HG03575 (cell line): Measurements from ENCODE around the gene PGP.
"Not testable (repeated sequence)": the region's sequence is repeated elsewhere in the genome, so short reads cannot be mapped to it uniquely, and the experiment has no call there.

Experiments used
- ATAC-seq: cut with Tn5 transposase; IDR thresholded peaks from one replicate; pipeline ENCODE4 v1.9.1; 2021; ENCODE audit not compliant: unreplicated experiment, insufficient number of reproducible peaks, low FRiP score; ENCODE audit errors: extremely low read depth

The PGP gene

GRCh38 chr16:2205967-2206313, 8.7 kb downstream of the PGP start:
- no peak for ATAC-seq

DNA sequence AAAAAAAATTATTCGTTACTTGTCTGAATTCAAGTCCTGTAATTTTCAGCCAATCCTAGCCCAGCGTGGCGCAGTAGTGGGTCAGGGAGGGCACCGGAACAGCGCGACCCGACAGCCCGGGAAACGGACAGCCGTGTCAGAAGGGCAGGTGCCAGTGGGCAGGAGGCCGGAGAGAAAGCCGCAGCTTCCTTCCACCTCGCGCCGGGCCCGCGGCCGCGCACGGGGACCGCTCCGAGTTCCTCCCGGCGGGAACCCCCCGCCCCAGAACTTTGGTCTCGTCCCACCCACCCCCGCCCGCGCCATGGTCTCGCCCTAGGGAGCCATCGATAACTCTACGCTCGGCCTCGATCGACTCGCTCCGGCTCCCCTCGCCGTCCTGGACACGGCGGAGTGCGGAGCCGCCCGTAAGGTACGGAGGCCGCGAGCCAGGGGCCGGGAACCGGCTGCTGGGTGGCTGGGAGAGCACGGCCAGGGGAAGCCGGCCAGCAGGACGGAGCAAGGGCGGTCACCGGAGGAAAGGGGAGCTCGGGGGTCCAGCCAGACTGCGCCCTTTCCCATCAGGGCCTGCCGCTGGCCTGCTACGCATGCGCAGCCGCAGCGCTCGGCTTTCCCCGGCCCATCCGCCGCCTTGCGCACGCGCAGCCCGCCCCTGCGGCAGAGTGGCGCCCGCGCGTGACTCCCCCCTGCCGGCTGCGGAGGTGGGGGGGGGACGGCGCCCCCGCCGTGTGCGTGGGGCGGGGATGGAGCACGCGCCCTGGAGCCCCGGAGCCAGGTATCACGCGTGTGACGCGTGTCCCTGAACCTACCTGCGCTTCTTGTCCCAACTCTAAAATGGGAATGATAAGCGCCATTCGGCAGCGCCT, 9.3 kb downstream of the PGP start, which contains the start of gene MLST8:
Gene MLST8, plus strand, starts transcription at position 351 of the 863 bp plus-strand sequence. CDS start 632 bp downstream, outside the sequence.
- ATAC-seq, result no peak

DNA sequence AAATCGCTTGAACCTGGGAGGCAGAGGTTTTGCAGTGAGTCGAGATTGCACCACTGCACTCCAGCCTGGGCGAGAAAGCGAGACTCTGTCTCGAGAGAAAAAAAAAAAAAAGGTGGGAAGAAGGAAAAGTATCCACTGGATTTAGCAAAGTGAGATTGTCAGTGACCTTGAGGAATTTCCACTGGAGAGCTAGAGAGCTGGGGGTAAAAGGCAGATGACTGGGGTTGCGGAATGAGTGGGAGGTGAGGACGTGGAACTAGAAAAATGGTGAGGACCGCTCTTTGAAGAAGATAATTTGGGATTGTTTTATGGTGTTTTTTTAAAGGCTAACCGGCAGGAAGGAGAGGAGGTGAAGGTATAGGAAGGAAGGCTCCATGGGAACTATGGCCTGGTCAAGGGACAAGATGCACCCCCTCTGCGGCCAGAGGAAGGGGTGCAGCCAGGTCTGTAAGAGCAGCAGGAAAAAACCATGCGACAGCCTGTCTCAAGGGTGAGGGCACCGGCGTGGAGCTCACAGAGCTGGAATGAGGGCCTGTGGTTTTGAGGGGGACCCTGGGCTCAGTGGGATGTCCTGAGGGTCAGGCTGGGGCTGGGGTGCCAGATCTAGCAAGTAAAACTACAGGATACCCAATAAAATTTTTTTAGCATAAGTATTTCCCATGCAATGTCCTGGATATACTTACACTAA, 10.1 kb downstream of the PGP start:
- no peak for ATAC-seq

DNA sequence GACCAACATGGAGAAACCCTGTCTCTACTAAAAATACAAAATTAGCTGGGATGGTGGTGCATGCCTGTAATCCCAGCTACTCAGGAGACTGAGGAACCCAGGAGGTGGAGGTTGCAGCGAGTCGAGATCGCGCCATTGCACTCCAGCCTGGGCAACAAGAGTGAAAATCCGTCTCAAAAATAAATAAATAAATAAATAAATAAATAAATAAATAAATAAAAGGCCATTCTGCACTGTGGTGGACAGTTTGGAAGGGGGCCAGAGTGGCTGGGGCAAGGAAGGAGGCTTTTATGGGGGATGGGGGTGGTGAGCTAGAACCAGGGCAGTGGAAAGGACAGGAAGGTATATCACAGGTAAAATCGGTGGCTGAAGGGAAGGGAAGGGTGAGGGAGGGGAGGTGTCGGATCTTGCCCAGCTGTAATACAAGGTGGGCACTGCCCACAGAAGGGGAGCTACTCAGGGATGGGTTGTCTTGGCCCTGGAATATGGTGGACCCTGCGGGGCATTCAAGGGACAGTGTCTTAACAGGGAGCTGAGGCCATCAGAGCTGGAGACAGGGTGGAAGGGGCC, 11.4 kb downstream of the PGP start:
- not testable (repeated sequence) for ATAC-seq

DNA sequence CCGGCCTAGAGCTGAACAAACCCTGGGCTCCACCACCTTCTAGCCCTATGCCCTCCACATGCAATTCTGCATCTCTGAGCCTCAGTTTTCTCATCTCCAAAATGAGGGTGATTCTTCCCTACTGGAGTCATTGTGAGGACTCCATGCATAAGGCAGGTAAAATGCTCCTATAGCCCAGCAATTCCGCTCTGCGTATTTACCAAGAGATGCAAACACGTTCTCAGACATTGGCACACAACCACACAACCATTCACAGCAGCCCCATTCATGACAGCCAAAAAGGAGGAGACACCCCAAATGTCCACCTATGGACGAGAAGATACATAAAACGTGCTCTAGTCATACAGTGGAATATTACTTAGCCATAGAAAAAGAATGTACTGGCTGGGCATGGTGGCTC, 14.3 kb downstream of the PGP start:
- ATAC-seq, result no peak

- ATAC-seq, result no peak
These were observed 15.0 kb downstream of the PGP start for GRCh38 chr16:2199621-2200139.

- ATAC-seq, result no peak
These were observed 15.5 kb downstream of the PGP start for GRCh38 chr16:2199095-2199494.

- ATAC-seq, result no peak
These were observed 16.4 kb downstream of the PGP start for GRCh38 chr16:2198283-2198682.

GRCh38 chr16:2197765-2198164, 16.9 kb downstream of the PGP start:
- no peak for ATAC-seq

DNA sequence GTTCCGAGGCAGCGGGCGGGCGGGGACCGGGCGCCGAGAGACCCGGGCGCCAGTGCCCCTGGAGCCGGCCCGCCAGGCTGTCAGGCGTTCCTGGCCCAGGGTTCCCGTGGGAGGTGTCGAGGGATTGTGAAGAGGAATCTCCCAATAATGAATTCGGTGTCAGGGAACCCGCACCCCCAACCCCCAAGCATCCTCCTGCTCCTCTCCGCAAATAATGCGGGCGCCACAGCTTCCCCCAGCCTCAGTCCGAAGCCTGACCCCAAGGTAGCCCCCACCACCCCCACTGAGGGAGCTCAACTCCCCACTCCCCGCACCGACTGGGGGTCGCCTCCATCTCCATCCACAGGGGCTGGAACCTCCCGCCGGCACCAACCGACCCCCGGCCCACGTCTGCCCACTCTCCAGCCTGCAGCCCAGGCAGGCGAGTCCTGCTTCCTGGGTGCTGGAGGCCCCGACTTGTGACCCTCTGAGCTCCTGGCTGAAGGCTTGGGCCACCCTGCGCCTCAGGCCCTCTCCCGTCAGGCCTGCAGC, 17.6 kb downstream of the PGP start:
- ATAC-seq, result no peak

GRCh38 chr16:2196162-2196980, 18.3 kb downstream of the PGP start, which contains the start of gene CASKIN1:
CASKIN1 (minus strand) TSS chr16:2196605; CDS start chr16:2196432, 173 bp downstream.
- no peak for ATAC-seq

- ATAC-seq, result no peak
These were observed 19.1 kb downstream of the PGP start for GRCh38 chr16:2195322-2196161.

- ATAC-seq, result no peak
These were observed 19.8 kb downstream of the PGP start for GRCh38 chr16:2194852-2195321.

GRCh38 chr16:2194166-2194834, 20.3 kb downstream of the PGP start:
- ATAC-seq, result no peak

DNA sequence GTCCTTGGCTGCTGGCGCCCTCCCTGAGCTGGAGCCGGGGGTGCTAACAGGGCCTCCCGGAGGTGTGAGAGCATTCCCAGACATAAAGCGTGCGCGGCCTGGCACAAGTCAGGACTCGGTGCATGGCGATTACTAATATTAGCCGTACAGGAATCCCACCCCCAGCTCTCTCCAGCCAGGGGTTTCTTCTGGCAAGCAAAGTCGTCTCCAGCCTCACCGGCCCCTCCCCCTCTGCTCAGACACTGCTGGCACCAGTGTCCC, 23.3 kb downstream of the PGP start:
- no peak for ATAC-seq

GRCh38 chr16:2190659-2191445, 23.8 kb downstream of the PGP start:
- ATAC-seq, result no peak
